GM18951 (cell line): ENCODE results near the gene FUT6.
"Not testable (repeated sequence)": the region's sequence is repeated elsewhere in the genome, so short reads cannot be mapped to it uniquely, and the experiment has no call there.

Source experiments
- POLR2A ChIP-seq: IDR thresholded peaks from 4 replicates; pipeline ENCODE4 v1.6.1; 2011; ENCODE audit warnings: mild to moderate bottlenecking; ENCODE audit not compliant: insufficient read length, insufficient read depth; ENCODE audit errors: extremely low read depth
- in situ Hi-C: fragments of 300-500 bp; cut with MboI; formaldehyde crosslinking; loops from one replicate; pipeline ENCODE4 v1.12.0; 2022; ENCODE audit warnings: low sequenced_read_pairs, mixed read lengths, inconsistent platforms; ENCODE audit not compliant: unreplicated experiment

The FUT6 gene

GRCh38 chr19:5786593-5787408 lies 52.7 kb downstream of the FUT6 start:
- in situ Hi-C loops: no loop called here

GRCh38 chr19:5785423-5785822 lies 54.1 kb downstream of the FUT6 start:
- no peak for TF ChIP-seq POLR2A
- in situ Hi-C loops: no loop called here

More at GRCh38 chr19:5786593-5787408, 52.7 kb downstream of the FUT6 start:
- TF ChIP-seq POLR2A: no peak

- TF ChIP-seq POLR2A: no peak
- in situ Hi-C loops: no loop called here
Measured at GRCh38 chr19:5784581-5785147, 54.8 kb downstream of the FUT6 start, which contains the start of gene PRR22. PRR22 (minus strand) TSS chr19:5784746; CDS start chr19:5784660, 86 bp downstream.

- TF ChIP-seq POLR2A: no peak
- in situ Hi-C loops: no loop called here
Measured at GRCh38 chr19:5782945-5783919, 56.3 kb downstream of the FUT6 start.

- in situ Hi-C loops: no loop called here
- no peak for TF ChIP-seq POLR2A
Measured at GRCh38 chr19:5782322-5782721, 57.2 kb downstream of the FUT6 start.

GRCh38 chr19:5780916-5781315 lies 58.6 kb downstream of the FUT6 start:
- in situ Hi-C loops: not testable (repeated sequence)
